ENCODE measurements around the gene TP53RK. TPM values are rescaled to one million over a fixed set of nuclear protein-coding genes. Genes with fewer than 3 reads are reported as not detected.

The TP53RK gene
- total and polyA plus RNA-seq, 2 experiments from 2014 or later, result 24.2 to 26.0 TPM

DNA sequence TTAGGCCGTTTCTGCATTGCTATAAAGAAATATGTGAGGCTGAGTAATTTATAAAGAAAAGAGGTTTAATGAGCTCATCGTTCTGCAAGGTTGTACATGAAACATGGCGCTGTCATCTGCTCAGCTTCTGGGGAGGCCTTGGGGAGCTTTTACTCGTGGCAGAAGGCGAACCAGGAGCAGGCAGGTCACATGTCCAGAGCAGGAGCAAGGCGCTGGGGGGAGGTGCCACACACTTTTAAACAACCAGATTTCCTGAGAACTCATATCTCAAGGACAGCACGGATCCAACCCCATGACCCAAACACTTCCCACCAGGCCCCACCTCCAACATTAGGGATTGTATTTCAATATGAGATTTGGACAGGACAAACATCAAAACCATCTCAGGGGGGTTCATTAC, 31.6 kb downstream of the TP53RK start:
- 0 out of 2 replicates have a peak, but pooled peaks cover 3% of the 10 kb centered on the region for H3K36me3 ChIP-seq (ENCODE audit: insufficient read depth)
- no peaks in the 10 kb centered on the region for H3F3A ChIP-seq (replicated peaks; ENCODE audit: low read depth)
- Mint-ChIP-seq H3K9me3 (no peaks in the 10 kb centered on the region), H3K4me1 (peaks cover 9% of the 10 kb centered on the region; the same call in 2 of the 3 replicates), H3K27ac (no peak overlapping the region), H3K27me3 (ENCODE audit: insufficient read depth, low read depth, poor library complexity) (peaks cover 2% of the 10 kb centered on the region), H3K36me3 (ENCODE audit: low read depth) (no peaks in the 10 kb centered on the region), H3K4me3 (no peak overlapping the region)
- ATAC-seq (no peak), DNase-seq (ENCODE audit: low spot score) (no peak)
- H2AFZ ChIP-seq, result no peak overlapping the region
- H3K4me3 ChIP-seq, result no peak overlapping the region
- no peak overlapping the region for H3K4me2 ChIP-seq
- H3K4me1 ChIP-seq (ENCODE audit: insufficient read depth), result no peaks in the 10 kb centered on the region
- TF ChIP-seq, protein P1, sequence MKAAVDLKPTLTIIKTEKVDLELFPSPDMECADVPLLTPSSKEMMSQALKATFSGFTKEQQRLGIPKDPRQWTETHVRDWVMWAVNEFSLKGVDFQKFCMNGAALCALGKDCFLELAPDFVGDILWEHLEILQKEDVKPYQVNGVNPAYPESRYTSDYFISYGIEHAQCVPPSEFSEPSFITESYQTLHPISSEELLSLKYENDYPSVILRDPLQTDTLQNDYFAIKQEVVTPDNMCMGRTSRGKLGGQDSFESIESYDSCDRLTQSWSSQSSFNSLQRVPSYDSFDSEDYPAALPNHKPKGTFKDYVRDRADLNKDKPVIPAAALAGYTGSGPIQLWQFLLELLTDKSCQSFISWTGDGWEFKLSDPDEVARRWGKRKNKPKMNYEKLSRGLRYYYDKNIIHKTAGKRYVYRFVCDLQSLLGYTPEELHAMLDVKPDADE (IDR thresholded peaks at IDR 0.05), result no peak
- TF ChIP-seq CREB1 (CRISPR knock-in tag; IDR thresholded peaks at IDR 0.05; ENCODE audit: low read depth), result no peak
- TF ChIP-seq JUNB (IDR thresholded peaks at IDR 0.05; ENCODE audit: unreplicated experiment), result no peak
- no peak for TF ChIP-seq NANOG (IDR thresholded peaks at IDR 0.05; ENCODE audit: borderline replicate concordance)
- no peak for TF ChIP-seq EZH2phosphoT487 (IDR thresholded peaks at IDR 0.05; ENCODE audit: unreplicated experiment)
- TF ChIP-seq ZNF114 (CRISPR knock-in tag; IDR thresholded peaks at IDR 0.05), result no peak
- no peak for TF ChIP-seq REST (IDR thresholded peaks at IDR 0.05; ENCODE audit: unreplicated experiment)
- no peak for TF ChIP-seq EZH2 (IDR thresholded peaks at IDR 0.05; ENCODE audit: low read depth, unreplicated experiment)
- no peaks in the 10 kb centered on the region for H3K27me3 ChIP-seq (ENCODE audit: insufficient read depth)
- peaks cover 2% of the 10 kb centered on the region; the same call in 1 of the 2 replicates for H4K20me1 ChIP-seq (replicated peaks; ENCODE audit: insufficient read depth)
- H3K9me2 ChIP-seq (ENCODE audit: insufficient read depth), result 0 out of 2 replicates have a peak, but pooled peaks cover 4% of the 10 kb centered on the region
- no peaks in the 10 kb centered on the region for H3K79me2 ChIP-seq (replicated peaks; ENCODE audit: insufficient read depth)
- H3K27ac ChIP-seq (ENCODE audit: low read depth), result no peak overlapping the region

- Histone ChIP-seq H3K27me3 (ENCODE audit: insufficient read depth) (peaks cover under 1% of the 10 kb centered on the region; the same call in 1 of the 2 replicates), H3K79me2 (replicated peaks; ENCODE audit: insufficient read depth) (no peaks in the 10 kb centered on the region), H3K27ac (ENCODE audit: low read depth) (no peak overlapping the region), H3F3A (replicated peaks; ENCODE audit: low read depth) (no peaks in the 10 kb centered on the region), H3K4me1 (ENCODE audit: insufficient read depth) (no peaks in the 10 kb centered on the region), H2AFZ (no peak overlapping the region), H3K36me3 (ENCODE audit: insufficient read depth) (0 out of 2 replicates have a peak, but pooled peaks cover 3% of the 10 kb centered on the region), H3K4me2 (no peak overlapping the region), H3K9me2 (ENCODE audit: insufficient read depth) (0 out of 2 replicates have a peak, but pooled peaks cover 2% of the 10 kb centered on the region), H4K20me1 (replicated peaks; ENCODE audit: insufficient read depth) (peaks cover 2% of the 10 kb centered on the region; the same call in 1 of the 2 replicates), H3K4me3 (no peak overlapping the region)
- ATAC-seq (no peak), DNase-seq (ENCODE audit: low spot score) (no peak)
- Mint-ChIP-seq H3K27ac (no peak overlapping the region), H3K9me3 (no peaks in the 10 kb centered on the region), H3K36me3 (ENCODE audit: low read depth) (no peaks in the 10 kb centered on the region), H3K27me3 (ENCODE audit: insufficient read depth, low read depth, poor library complexity) (peaks cover 2% of the 10 kb centered on the region), H3K4me1 (peaks cover 9% of the 10 kb centered on the region; the same call in 2 of the 3 replicates), H3K4me3 (no peak overlapping the region)
- TF ChIP-seq, protein P2, sequence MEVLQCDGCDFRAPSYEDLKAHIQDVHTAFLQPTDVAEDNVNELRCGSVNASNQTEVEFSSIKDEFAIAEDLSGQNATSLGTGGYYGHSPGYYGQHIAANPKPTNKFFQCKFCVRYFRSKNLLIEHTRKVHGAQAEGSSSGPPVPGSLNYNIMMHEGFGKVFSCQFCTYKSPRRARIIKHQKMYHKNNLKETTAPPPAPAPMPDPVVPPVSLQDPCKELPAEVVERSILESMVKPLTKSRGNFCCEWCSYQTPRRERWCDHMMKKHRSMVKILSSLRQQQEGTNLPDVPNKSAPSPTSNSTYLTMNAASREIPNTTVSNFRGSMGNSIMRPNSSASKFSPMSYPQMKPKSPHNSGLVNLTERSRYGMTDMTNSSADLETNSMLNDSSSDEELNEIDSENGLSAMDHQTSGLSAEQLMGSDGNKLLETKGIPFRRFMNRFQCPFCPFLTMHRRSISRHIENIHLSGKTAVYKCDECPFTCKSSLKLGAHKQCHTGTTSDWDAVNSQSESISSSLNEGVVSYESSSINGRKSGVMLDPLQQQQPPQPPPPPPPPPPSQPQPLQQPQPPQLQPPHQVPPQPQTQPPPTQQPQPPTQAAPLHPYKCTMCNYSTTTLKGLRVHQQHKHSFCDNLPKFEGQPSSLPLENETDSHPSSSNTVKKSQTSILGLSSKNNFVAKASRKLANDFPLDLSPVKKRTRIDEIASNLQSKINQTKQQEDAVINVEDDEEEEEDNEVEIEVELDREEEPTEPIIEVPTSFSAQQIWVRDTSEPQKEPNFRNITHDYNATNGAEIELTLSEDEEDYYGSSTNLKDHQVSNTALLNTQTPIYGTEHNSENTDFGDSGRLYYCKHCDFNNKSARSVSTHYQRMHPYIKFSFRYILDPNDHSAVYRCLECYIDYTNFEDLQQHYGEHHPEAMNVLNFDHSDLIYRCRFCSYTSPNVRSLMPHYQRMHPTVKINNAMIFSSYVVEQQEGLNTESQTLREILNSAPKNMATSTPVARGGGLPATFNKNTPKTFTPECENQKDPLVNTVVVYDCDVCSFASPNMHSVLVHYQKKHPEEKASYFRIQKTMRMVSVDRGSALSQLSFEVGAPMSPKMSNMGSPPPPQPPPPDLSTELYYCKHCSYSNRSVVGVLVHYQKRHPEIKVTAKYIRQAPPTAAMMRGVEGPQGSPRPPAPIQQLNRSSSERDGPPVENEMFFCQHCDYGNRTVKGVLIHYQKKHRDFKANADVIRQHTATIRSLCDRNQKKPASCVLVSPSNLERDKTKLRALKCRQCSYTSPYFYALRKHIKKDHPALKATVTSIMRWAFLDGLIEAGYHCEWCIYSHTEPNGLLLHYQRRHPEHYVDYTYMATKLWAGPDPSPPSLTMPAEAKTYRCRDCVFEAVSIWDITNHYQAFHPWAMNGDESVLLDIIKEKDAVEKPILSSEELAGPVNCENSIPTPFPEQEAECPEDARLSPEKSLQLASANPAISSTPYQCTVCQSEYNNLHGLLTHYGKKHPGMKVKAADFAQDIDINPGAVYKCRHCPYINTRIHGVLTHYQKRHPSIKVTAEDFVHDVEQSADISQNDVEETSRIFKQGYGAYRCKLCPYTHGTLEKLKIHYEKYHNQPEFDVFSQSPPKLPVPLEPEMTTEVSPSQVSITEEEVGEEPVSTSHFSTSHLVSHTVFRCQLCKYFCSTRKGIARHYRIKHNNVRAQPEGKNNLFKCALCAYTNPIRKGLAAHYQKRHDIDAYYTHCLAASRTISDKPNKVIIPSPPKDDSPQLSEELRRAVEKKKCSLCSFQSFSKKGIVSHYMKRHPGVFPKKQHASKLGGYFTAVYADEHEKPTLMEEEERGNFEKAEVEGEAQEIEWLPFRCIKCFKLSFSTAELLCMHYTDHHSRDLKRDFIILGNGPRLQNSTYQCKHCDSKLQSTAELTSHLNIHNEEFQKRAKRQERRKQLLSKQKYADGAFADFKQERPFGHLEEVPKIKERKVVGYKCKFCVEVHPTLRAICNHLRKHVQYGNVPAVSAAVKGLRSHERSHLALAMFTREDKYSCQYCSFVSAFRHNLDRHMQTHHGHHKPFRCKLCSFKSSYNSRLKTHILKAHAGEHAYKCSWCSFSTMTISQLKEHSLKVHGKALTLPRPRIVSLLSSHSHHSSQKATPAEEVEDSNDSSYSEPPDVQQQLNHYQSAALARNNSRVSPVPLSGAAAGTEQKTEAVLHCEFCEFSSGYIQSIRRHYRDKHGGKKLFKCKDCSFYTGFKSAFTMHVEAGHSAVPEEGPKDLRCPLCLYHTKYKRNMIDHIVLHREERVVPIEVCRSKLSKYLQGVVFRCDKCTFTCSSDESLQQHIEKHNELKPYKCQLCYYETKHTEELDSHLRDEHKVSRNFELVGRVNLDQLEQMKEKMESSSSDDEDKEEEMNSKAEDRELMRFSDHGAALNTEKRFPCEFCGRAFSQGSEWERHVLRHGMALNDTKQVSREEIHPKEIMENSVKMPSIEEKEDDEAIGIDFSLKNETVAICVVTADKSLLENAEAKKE (CRISPR knock-in tag; IDR thresholded peaks at IDR 0.05), result no peak
Observed at GRCh38 chr20:46657137-46657536, 32.1 kb downstream of the TP53RK start.
